ENCODE data around the gene SLK.

SLK gene

DNA sequence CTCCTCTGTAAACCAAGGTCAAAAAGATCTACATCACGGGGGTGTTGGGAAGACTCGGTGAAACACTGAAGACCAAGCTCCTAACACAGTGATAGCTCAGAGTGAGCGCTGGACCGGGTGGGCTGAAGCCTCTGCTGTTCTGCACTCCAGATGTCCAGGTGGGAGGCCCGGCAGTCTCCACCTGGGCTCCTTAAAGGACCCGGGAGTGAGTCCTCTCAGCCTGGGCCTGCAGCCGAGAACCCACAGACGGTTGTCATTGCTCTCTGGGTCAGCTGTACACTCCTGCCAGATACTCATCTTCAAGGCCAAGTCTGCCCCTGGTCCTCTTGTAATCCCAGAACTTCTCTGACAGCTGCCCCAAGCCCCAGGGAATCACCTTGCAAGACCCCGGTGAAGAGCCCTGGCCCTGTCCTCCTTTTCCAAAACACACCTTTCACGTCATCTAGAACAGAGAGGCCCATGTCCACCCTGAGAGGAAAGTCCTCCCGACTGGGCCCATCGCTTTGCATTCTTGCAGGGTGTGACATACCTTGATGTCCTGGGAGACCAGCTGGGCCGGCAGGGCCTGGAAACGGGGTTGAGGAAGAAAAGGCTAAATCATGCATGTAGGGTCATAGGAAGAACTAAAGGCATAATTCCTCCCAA, 75.1 kb downstream of the SLK start:
- H3K36me3 Mint-ChIP-seq, result no peaks in the 10 kb centered on the region
- H3K27me3 Mint-ChIP-seq, result no peaks in the 10 kb centered on the region

DNA sequence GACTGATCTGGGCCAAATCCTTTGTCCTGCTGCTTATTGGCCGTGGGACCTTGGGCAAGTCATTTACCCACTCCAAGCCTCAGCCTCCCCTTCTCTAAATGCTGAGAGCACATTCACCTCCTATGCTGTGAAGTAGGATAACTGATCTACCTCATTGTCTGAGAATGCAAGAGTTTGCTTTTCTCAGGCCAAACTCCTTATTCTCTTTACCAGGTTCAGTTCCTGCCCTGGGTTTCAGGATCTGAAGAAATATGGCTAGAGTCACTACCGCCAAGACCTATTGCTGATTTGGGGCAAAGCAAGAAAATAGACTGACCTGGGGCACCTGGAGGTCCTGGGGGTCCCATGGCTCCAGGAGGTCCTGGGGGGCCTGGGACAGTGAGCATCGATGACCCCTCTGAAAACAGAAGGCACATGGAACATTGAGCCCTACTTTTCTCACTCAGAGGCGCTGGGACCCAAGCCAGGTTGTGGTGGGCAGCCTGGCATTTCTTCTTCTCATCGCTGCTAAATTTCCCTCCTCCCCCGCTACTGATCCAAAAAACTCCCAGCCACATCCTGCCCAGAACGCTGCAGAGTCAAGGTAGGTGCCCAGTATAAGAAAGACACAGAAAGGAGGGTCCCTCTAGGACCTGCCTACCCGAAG, 76.4 kb downstream of the SLK start:
- H3K36me3 Mint-ChIP-seq, result no peaks in the 10 kb centered on the region
- H3K9me3 Mint-ChIP-seq, result no peaks in the 10 kb centered on the region
- no peaks in the 10 kb centered on the region for H3K27me3 Mint-ChIP-seq
- H3K4me1 Mint-ChIP-seq, result no peaks in the 10 kb centered on the region
- H3K27ac Mint-ChIP-seq, result no peak overlapping the region
- no peak overlapping the region for H3K4me3 Mint-ChIP-seq

More for the DNA sequence above, 75.1 kb downstream of the SLK start:
- Mint-ChIP-seq H3K4me1 (no peaks in the 10 kb centered on the region), H3K9me3 (no peaks in the 10 kb centered on the region), H3K27ac (no peak overlapping the region), H3K4me3 (no peak overlapping the region)

DNA sequence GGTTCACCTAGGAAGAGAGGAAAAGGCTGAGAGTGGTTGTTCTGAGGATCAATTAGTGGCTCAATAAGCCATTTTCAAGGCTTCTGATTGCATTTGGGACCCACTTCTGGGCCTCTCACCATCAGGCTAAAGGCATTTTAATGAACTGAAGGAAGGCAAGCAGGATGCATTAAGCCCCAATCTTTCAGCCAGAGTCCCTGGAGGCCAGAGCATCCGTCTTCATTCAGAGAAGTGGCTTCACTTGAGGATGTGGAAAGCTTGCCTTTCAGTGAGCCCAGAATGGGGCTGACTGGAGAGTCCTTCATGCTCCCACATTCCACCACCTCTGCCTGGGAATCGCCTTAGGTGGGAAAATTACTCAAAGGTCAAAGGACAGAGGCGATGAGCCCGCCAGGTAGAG, 76.9 kb downstream of the SLK start:
- H3K4me1 Mint-ChIP-seq, result no peaks in the 10 kb centered on the region
- H3K27ac Mint-ChIP-seq, result no peak overlapping the region
- H3K27me3 Mint-ChIP-seq, result no peaks in the 10 kb centered on the region

DNA sequence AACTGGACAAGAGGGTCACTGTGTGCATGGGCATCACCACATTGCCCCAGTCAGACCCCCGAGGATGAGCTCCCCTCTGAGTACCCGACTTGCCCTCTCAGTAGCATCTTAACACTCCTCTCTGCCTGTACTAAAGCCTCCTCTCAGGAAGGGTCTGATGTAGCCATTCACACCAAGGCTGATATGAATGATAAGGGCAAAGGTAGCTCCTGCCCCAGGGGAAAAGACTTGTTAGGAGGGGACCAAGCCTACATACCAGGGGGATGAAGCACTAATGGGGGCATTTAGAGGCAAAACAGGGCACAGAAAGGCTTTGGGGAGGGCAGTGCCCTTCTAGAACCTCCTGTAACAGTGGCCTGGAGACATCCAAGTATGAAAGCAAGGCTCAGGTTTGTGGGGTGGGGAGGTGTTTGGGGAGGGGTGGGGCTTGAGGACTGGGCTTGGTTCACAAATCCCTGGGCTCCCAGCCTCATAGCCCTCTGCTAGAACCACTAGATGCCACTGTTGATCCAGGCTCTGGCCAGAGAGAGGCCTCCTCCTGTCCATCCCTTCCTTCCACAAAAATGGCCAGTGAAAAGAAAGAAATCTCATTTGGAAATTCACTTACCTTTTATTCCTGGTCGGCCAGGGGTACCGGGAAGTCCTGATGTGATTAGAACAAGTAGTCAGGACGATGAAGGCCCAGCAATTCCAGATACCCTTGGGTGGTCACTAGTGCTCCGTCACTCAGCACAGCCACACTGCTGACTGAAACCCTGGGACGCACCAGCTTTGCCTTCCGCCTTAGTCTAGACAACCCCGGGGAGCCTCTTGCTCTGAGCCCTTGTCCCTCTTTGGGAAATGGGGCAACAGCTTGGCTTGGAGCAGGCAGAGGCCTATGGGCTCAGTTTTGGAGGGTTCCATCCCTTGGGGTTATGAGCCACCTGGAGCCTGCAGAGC, 78.5 kb downstream of the SLK start:
- no peaks in the 10 kb centered on the region for H3K36me3 Mint-ChIP-seq
- no peak overlapping the region for H3K27ac Mint-ChIP-seq
- H3K27me3 Mint-ChIP-seq, result no peaks in the 10 kb centered on the region
- H3K4me3 Mint-ChIP-seq, result no peak overlapping the region
- H3K9me3 Mint-ChIP-seq, result no peaks in the 10 kb centered on the region
- no peaks in the 10 kb centered on the region for H3K4me1 Mint-ChIP-seq

More for the DNA sequence above, 76.9 kb downstream of the SLK start:
- H3K36me3 Mint-ChIP-seq, result no peaks in the 10 kb centered on the region
- H3K4me3 Mint-ChIP-seq, result no peak overlapping the region
- H3K9me3 Mint-ChIP-seq, result no peaks in the 10 kb centered on the region

DNA sequence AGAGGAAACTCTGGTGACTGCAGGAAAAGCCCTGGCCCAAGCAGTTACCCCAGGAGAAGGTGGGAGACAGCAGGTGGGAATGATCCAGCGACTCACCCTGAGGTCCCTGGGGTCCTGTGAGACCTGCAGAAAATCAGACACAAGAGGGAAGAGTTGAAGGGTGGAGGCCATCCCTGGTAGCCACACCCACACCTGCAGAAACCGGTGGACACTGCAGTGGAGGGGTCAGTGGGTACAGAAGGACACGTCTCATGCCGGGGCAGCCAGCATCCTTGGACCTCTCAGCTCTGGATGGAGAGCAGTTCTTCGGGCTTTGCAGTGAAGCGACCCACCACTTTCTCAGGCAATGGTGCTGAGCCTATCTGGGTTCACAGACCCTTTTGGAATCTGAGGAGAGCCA, 79.7 kb downstream of the SLK start:
- H3K36me3 Mint-ChIP-seq, result no peaks in the 10 kb centered on the region
- no peaks in the 10 kb centered on the region for H3K4me1 Mint-ChIP-seq
- H3K4me3 Mint-ChIP-seq, result no peak overlapping the region
- H3K9me3 Mint-ChIP-seq, result no peaks in the 10 kb centered on the region
- no peak overlapping the region for H3K27ac Mint-ChIP-seq
- no peaks in the 10 kb centered on the region for H3K27me3 Mint-ChIP-seq

DNA sequence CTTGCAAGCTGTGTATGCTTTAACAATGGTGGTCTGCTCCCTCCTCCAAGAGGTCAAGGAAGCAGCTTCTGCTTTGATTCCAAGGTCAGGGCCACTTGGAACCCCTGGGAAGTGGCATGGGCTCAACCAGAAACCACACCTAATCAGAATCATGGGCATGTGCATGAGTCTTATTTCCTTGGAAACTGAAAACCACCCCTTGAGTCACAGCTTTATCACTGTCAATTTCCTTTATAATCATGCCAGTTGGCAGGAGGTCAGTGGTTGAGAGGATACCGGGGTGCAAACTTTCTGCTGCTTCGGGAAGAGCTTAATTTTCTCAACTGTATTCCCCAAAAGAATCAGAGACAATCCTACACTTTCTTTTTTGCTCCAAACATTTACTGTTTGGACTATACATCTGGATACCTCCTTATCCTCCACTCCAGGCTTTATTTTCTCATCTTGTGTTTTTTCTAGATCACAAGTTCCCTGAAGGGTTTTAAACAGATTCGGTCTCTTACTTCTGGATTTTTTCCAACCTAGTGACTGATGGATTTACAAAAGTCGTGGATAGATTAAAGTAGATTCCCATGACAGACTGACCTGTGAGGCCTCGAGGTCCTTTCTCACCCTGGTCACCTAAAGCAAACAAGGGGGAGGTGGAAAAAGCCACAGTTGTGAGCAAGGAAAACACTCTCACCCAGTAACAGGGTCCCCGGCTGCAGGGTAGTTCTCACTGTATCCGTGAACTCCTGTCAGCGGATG, 82.7 kb downstream of the SLK start:
- no peaks in the 10 kb centered on the region for H3K9me3 Mint-ChIP-seq
- no peaks in the 10 kb centered on the region for H3K36me3 Mint-ChIP-seq
- H3K27me3 Mint-ChIP-seq, result no peaks in the 10 kb centered on the region
- H3K4me3 Mint-ChIP-seq, result no peak overlapping the region
- H3K4me1 Mint-ChIP-seq, result no peaks in the 10 kb centered on the region
- no peak overlapping the region for H3K27ac Mint-ChIP-seq

DNA sequence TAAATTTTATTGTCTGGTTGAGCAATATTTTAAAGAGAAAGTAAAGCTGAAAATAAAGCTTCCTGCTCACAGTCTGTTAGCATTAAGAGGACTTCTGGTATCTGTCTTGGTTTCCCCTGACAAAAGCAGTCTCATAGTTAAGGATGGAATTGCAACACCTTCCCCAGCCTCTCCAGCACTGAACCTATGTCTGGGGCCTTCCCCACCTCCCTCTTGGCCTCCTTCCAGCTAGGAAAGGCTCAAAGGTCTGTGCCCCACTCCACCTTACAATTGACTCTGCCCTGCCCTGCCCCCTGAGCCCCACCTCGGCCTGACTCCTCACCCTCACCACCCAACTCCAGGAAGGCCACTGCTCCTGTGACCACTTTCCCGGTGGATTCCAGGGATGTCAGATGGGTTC, 85.5 kb downstream of the SLK start:
- Mint-ChIP-seq H3K36me3 (no peaks in the 10 kb centered on the region), H3K27me3 (no peaks in the 10 kb centered on the region), H3K4me1 (no peaks in the 10 kb centered on the region), H3K9me3 (no peaks in the 10 kb centered on the region), H3K4me3 (no peak overlapping the region), H3K27ac (no peak overlapping the region)

DNA sequence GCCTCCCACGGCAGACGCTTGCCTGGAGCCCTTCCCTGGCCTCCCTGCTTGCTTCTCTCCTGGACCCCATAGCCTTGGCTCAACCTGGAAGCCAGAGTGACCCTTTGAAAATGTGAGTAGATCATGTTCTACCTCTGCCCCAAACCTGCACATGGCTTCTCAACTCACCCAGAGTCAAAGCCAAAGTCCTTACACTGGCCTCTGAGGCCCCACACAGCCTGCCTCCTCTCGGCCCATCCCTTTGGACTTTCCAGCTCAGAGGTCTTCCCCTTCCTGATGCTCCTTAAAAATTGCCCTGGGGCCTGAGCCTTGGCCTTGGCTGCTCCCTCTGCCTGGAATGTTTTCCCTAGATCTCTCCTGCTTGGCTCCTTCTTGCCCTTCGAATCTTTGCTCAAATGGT, 86.3 kb downstream of the SLK start:
- no peaks in the 10 kb centered on the region for H3K27me3 Mint-ChIP-seq
- H3K36me3 Mint-ChIP-seq, result no peaks in the 10 kb centered on the region
- H3K4me3 Mint-ChIP-seq, result no peak overlapping the region
- no peaks in the 10 kb centered on the region for H3K9me3 Mint-ChIP-seq
- no peak overlapping the region for H3K27ac Mint-ChIP-seq
- no peaks in the 10 kb centered on the region for H3K4me1 Mint-ChIP-seq

DNA sequence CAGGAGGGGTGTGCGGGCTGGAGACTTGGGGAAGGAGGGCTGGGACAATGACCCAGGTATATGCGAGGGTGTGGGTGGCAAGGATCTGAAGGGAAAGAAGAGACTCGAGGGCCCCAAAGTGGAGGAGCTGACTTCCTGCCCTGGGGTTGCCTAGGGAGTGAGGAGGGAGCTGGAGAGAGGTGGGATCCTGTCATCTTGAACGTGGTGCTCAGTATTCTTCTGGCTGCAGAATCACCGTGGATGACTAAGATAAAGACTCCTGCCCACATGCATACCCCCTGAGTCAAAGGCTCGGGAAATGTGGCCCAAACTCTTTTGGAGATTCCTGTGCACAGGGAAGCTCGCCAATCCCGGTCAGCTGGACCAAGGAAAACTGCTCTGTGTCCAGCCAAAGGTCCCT, 87.5 kb downstream of the SLK start:
- Mint-ChIP-seq H3K9me3 (no peaks in the 10 kb centered on the region), H3K27me3 (no peaks in the 10 kb centered on the region), H3K36me3 (no peaks in the 10 kb centered on the region), H3K4me3 (no peak overlapping the region), H3K27ac (no peak overlapping the region), H3K4me1 (no peaks in the 10 kb centered on the region)

DNA sequence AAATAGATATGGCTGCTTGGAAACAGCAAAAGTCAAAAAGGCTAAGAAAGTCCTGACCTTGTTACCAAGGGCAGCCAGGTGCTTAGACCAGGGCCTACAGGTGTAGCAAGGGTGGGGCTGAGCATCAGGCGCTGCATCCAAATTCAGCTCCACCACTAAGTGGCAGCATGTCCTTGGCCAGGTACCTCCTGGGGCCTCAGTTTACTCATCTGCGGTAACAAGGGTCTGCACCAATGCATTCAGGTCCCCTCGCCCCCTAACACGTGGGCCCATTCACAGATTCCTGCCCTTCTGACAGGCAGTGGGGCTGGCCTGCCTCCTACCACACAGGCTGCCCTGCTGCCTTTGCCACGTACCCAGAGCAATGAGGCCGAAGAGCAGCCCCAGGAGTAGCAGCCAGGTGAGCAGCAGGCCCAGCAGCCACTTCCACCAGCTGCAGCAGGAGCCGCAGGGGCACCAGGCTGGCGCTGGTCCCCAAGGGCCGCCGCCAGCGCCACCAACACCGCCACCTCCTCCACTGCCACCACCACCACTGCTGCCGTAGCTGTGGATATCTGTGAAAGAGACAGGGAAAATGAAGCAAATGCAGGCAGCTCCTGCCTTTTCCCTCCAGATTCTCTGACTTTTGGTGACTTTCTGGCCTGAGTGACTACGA, 89.8 kb downstream of the SLK start:
- H3K27ac Mint-ChIP-seq, result no peak overlapping the region
- H3K4me1 Mint-ChIP-seq, result no peaks in the 10 kb centered on the region
- H3K4me3 Mint-ChIP-seq, result no peak overlapping the region
- H3K9me3 Mint-ChIP-seq, result no peaks in the 10 kb centered on the region
- no peaks in the 10 kb centered on the region for H3K27me3 Mint-ChIP-seq
- H3K36me3 Mint-ChIP-seq, result no peaks in the 10 kb centered on the region

DNA sequence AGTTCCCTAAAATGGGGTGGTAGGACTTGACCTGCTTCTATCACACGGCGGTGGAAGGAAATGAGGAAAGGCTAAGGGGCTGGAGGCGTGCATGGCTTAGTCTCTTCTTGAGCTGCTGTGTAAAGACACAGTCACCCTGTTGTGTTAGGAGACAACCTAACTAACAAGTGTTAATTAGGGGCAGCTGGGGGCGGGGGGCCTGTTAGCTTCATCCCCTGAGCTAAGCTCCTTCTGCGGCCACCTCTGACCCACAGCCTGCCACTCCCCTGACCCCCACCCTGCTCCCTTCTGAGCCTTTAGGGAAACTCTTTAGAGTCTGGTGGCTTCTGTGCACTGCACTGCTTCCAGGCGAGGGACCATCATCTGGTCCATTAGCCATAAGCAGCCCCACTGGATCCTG, 90.8 kb downstream of the SLK start:
- Mint-ChIP-seq H3K27ac (no peak overlapping the region), H3K4me1 (no peaks in the 10 kb centered on the region), H3K27me3 (no peaks in the 10 kb centered on the region), H3K9me3 (no peaks in the 10 kb centered on the region), H3K4me3 (no peak overlapping the region), H3K36me3 (no peaks in the 10 kb centered on the region)

DNA sequence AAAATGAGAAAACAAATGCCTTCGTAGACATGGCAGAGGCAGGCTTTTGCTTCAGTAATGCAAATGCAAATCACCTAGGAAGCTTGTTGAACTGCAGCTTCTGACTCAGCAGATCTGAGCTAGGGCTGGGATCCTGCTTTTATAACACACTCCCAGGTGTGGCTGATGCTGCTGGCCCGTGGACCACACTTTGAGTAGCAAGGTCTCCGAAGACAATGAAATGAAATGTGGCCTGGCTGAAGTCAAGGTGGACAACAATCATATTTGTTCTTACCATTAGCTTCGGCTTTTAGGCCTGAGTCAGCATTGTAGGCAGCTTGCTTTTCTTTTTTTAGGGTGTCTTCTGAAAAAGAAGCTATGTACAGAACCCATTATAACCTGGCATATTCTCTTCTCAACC, 92.4 kb downstream of the SLK start:
- Mint-ChIP-seq H3K27ac (no peak overlapping the region), H3K27me3 (peaks cover 1% of the 10 kb centered on the region), H3K36me3 (no peaks in the 10 kb centered on the region), H3K4me1 (no peaks in the 10 kb centered on the region), H3K4me3 (no peak overlapping the region), H3K9me3 (no peaks in the 10 kb centered on the region)

DNA sequence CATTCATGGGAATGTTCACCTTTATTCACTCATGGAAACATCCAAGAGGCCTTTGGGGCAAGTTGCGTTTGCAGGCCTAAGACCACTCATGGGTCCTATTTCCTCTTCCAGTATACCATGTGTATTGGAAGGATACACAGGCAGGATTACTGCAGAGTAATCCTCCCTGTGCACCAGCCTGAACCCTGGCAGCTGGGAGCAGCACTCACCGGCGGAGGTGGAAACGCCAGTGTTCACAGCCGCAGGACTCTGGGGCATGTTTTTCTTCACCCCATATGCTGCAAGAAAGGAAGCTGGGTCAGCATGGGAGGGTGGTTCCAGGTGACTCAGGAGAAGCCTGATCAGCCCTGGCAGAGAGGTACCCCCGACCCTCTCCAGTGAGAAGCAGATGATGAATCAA, 94.3 kb downstream of the SLK start:
- Mint-ChIP-seq H3K27ac (no peak overlapping the region), H3K4me3 (no peak overlapping the region), H3K9me3 (no peaks in the 10 kb centered on the region), H3K27me3 (peaks cover 1% of the 10 kb centered on the region), H3K36me3 (no peaks in the 10 kb centered on the region), H3K4me1 (no peaks in the 10 kb centered on the region)

DNA sequence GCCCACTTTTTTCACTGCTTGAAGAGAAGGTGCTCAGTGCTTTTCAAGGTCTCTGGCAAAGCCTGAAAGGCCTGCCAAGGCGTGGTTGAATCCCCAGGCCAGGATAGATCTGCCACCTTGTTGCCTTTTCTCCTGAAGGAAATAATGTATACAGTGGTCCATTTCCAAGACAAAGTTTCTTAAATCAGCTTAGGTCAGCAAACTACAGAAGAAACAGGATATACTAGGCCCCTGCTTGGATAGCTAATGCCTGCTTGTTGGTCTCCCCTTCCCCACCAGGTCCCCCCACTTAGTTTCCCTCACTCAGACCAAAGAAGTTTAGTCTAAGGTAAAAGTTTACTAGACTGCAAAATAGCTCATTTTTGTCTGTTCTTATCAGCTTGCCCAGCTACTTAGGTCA, 98.8 kb downstream of the SLK start:
- no peaks in the 10 kb centered on the region for H3K9me3 Mint-ChIP-seq
- H3K27me3 Mint-ChIP-seq, result peaks cover 3% of the 10 kb centered on the region
- no peak overlapping the region for H3K4me3 Mint-ChIP-seq
- no peak overlapping the region for H3K27ac Mint-ChIP-seq
- H3K36me3 Mint-ChIP-seq, result no peaks in the 10 kb centered on the region
- no peaks in the 10 kb centered on the region for H3K4me1 Mint-ChIP-seq

DNA sequence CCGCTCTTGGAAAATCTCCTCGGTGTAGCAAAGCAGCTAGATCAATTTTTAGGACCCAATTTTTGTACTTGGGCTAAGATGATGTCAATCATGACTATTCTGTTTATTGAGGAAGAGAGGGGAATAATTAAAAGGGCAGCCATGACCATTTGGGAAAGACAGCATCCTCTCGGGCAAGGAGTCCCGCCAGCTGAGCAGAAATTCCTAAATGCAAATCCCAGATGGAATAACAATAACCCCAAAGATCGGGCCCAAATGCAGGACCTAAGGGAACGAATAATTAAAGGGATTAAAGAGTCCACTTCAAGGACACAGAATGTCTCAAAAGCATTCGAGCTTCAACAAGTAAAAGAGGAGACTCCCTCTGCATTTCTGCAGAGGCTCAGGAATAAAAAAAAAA, 100.0 kb downstream of the SLK start:
- Mint-ChIP-seq H3K27ac (no peak overlapping the region), H3K36me3 (no peaks in the 10 kb centered on the region), H3K4me3 (no peak overlapping the region), H3K4me1 (no peaks in the 10 kb centered on the region), H3K27me3 (peaks cover 3% of the 10 kb centered on the region), H3K9me3 (no peaks in the 10 kb centered on the region)

Data from activated naive CD4-positive, alpha-beta T cell treated with anti-CD3 and anti-CD28 coated beads, Interleukin-2, amount 50 U/mL, for 24 hours (primary cell).